ENCODE results near the gene KCNIP4.

DNA sequence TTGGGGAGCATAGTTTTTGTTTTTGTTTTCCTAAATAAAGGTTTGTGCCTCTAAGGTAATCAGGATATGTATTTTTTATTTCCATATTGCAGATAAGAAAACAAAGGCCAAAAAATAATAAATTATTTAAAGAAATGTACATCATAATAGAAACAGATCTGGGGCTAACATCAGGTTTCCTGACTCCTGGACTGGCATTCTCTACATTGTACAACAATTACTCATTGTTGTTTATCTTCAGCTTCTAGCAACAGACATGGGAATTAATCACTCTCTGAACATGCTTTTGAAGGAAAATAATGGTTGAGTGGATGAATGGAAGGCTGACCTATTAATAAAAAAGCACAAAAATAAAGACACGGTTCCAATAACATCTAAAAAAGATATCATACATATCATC is 146.2 kb downstream of the KCNIP4 start:
- TF ChIP-seq, protein P1, sequence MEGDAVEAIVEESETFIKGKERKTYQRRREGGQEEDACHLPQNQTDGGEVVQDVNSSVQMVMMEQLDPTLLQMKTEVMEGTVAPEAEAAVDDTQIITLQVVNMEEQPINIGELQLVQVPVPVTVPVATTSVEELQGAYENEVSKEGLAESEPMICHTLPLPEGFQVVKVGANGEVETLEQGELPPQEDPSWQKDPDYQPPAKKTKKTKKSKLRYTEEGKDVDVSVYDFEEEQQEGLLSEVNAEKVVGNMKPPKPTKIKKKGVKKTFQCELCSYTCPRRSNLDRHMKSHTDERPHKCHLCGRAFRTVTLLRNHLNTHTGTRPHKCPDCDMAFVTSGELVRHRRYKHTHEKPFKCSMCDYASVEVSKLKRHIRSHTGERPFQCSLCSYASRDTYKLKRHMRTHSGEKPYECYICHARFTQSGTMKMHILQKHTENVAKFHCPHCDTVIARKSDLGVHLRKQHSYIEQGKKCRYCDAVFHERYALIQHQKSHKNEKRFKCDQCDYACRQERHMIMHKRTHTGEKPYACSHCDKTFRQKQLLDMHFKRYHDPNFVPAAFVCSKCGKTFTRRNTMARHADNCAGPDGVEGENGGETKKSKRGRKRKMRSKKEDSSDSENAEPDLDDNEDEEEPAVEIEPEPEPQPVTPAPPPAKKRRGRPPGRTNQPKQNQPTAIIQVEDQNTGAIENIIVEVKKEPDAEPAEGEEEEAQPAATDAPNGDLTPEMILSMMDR (optimal IDR thresholded peaks at IDR 0.05 in 1 of 3, IDR thresholded peaks at IDR 0.05 in 1 of 3, conservative IDR thresholded peaks at IDR 0.05 in 1 of 3; ENCODE audit: extremely low read depth in 1 of 3, insufficient read depth in 2 of 3, low read length in 3 of 3), result no peak
- no peak for TF ChIP-seq EZH2 (IDR thresholded peaks at IDR 0.05; ENCODE audit: low read length)

Measured in keratinocyte (primary cell).